Kidney epithelial cell (primary cell): ENCODE data around the gene NRF1. TPM values are rescaled to one million over a fixed set of nuclear protein-coding genes. Genes with fewer than 3 reads are reported as not detected.

ENCODE experiments used
- DNase-seq: peaks from one replicate; pipeline ENCODE4 v3.0.0-alpha.2; 2010; ENCODE audit warnings: low read depth
- H3K27me3 ChIP-seq: 2 replicates; pipeline ENCODE4 v1.6.0; 2011; ENCODE audit warnings: low read length; ENCODE audit not compliant: control insufficient read depth, insufficient read depth
- H3K36me3 ChIP-seq: 2 replicates; pipeline ENCODE4 v1.5.1; 2011; ENCODE audit warnings: low read length; ENCODE audit not compliant: control insufficient read depth, insufficient read depth
- H3K4me3 ChIP-seq: 2 replicates; pipeline ENCODE4 v1.5.1; 2011; ENCODE audit warnings: low read depth, mild to moderate bottlenecking, control low read depth, low read length
- CTCF ChIP-seq: IDR thresholded peaks from 2 replicates; pipeline ENCODE4 v1.5.1; 2011; ENCODE audit warnings: mild to moderate bottlenecking, moderate library complexity, low read length, control low read depth, inconsistent platforms; ENCODE audit not compliant: insufficient read depth, poor library complexity, severe bottlenecking
- total RNA-seq: library from RNA; depleted of rRNA; stranded (reverse); fragments of >200 nt; gene quantifications from 2 replicates; pipeline ENCODE4 v1.2.3, GENCODE V29; 2015

NRF1 gene
- total RNA-seq, 1 donor from 2014 or later, result 9.3 TPM

- H3K4me3 ChIP-seq, result no peak overlapping the region
- peaks cover 2% of the 10 kb centered on the region for H3K27me3 ChIP-seq
- TF ChIP-seq CTCF, result no peak
- no peak for DNase-seq
- H3K36me3 ChIP-seq, result no peaks in the 10 kb centered on the region
Measured at GRCh38 chr7:129803546-129804081, 192.1 kb downstream of the NRF1 start.

GRCh38 chr7:129804111-129804889, 192.8 kb downstream of the NRF1 start:
- Histone ChIP-seq H3K36me3 (no peaks in the 10 kb centered on the region), H3K4me3 (no peak overlapping the region)
- TF ChIP-seq CTCF, result no peak

GRCh38 chr7:129804890-129805719, 193.6 kb downstream of the NRF1 start:
- Histone ChIP-seq H3K36me3 (no peaks in the 10 kb centered on the region), H3K4me3 (no peak overlapping the region), H3K27me3 (peaks cover 2% of the 10 kb centered on the region)
- no peak for DNase-seq
- TF ChIP-seq CTCF, result no peak

More at GRCh38 chr7:129804111-129804889, 192.8 kb downstream of the NRF1 start:
- peaks cover 2% of the 10 kb centered on the region for H3K27me3 ChIP-seq
- DNase-seq, result no peak

Other genes starting within 250 kb of the NRF1 start
- gene STRIP2, start 177.3 kb upstream of the NRF1 start, total RNA-seq, result 2.3 and 3.5 TPM in 2 replicates
- 0.48 TPM in 1 of 2 replicates, not detected in the other for gene SMKR1, start 109.2 kb upstream of the NRF1 start, total RNA-seq